ENCODE data around the gene ADGRG7. TPM values are rescaled to one million over a fixed set of nuclear protein-coding genes. Genes with fewer than 3 reads are reported as not detected.

The ADGRG7 gene
- polyA plus RNA-seq, 1 experiment, result not detected

GRCh38 chr3:100621251-100621650 lies 11.8 kb downstream of the ADGRG7 start:
- no peak overlapping the region for H3K4me3 ChIP-seq (ENCODE audit: low read depth, low read length)
- no peak for DNase-seq (ENCODE audit: low read depth)
- H3K27me3 ChIP-seq (ENCODE audit: control insufficient read depth, insufficient read depth, low read length), result peaks cover 1% of the 10 kb centered on the region
- TF ChIP-seq, protein P1, sequence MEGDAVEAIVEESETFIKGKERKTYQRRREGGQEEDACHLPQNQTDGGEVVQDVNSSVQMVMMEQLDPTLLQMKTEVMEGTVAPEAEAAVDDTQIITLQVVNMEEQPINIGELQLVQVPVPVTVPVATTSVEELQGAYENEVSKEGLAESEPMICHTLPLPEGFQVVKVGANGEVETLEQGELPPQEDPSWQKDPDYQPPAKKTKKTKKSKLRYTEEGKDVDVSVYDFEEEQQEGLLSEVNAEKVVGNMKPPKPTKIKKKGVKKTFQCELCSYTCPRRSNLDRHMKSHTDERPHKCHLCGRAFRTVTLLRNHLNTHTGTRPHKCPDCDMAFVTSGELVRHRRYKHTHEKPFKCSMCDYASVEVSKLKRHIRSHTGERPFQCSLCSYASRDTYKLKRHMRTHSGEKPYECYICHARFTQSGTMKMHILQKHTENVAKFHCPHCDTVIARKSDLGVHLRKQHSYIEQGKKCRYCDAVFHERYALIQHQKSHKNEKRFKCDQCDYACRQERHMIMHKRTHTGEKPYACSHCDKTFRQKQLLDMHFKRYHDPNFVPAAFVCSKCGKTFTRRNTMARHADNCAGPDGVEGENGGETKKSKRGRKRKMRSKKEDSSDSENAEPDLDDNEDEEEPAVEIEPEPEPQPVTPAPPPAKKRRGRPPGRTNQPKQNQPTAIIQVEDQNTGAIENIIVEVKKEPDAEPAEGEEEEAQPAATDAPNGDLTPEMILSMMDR (IDR thresholded peaks at IDR 0.05; ENCODE audit: insufficient read depth, low read depth, low read length), result no peak
- H3K36me3 ChIP-seq (ENCODE audit: control insufficient read depth, insufficient read depth, low read length), result no peaks in the 10 kb centered on the region
- ChIA-PET POLR2A (no interaction called here), CTCF (no interaction called here)

- ChIA-PET POLR2A (no interaction called here), CTCF (no interaction called here)
- no peak overlapping the region for H3K4me3 ChIP-seq (ENCODE audit: low read depth, low read length)
- H3K27me3 ChIP-seq (ENCODE audit: control insufficient read depth, insufficient read depth, low read length), result peaks cover 3% of the 10 kb centered on the region; the same call in 1 of the 2 replicates
- H3K36me3 ChIP-seq (ENCODE audit: control insufficient read depth, insufficient read depth, low read length), result no peaks in the 10 kb centered on the region
- DNase-seq (ENCODE audit: low read depth), result no peak
- TF ChIP-seq, protein P1 (IDR thresholded peaks at IDR 0.05; ENCODE audit: insufficient read depth, low read depth, low read length), result no peak
These were observed 18.1 kb downstream of the ADGRG7 start for GRCh38 chr3:100627491-100627890.

DNA sequence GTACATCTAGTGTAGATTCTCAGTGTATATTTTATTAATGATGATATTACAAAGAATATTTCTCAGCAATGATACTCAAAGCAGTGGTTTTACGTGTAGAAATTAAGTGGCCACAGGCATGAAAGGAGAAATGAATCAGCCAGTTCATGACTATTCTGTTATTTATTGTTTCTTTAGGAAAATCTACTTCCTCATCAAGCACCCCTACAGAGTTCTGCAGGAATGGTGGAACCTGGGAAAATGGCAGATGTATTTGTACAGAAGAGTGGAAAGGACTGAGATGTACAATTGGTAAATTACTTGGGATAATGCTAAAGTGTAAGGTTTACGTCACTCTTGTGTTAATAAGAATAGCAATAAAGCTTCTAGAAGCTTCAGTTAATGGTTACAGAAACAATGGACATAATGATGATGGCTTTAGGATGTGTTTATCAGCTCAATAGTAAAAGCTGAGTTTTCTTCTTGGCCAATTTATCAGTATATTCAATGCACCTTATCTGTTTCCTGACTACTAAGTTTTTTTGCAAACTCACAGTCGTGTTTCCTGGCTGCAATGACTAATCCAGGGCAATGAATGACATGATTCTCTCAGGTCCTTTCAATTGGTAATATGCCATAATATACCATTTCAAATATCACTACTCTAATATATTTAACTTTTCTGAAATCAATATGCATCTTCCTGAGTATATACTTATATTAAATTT lies 20.2 kb downstream of the ADGRG7 start:
- TF ChIP-seq, protein P1 (IDR thresholded peaks at IDR 0.05; ENCODE audit: insufficient read depth, low read depth, low read length), result no peak

GRCh38 chr3:100630664-100631063 lies 21.3 kb downstream of the ADGRG7 start:
- H3K36me3 ChIP-seq (ENCODE audit: control insufficient read depth, insufficient read depth, low read length), result no peaks in the 10 kb centered on the region
- POLR2A ChIA-PET, result interaction anchor here (0.6 kb wide), 1 partner anchor 798 kb away, joined by 5 read pairs; no protein-coding TSS in a partner anchor
- TF ChIP-seq, protein P1 (IDR thresholded peaks at IDR 0.05; ENCODE audit: insufficient read depth, low read depth, low read length), result no peak
- no peak overlapping the region for H3K4me3 ChIP-seq (ENCODE audit: low read depth, low read length)
- H3K27me3 ChIP-seq (ENCODE audit: control insufficient read depth, insufficient read depth, low read length), result peaks cover 6% of the 10 kb centered on the region; the same call in 1 of the 2 replicates
- CTCF ChIA-PET, result no interaction called here
- no peak for DNase-seq (ENCODE audit: low read depth)

More for the DNA sequence above, 20.2 kb downstream of the ADGRG7 start:
- no peak overlapping the region for H3K4me3 ChIP-seq (ENCODE audit: low read depth, low read length)
- H3K36me3 ChIP-seq (ENCODE audit: control insufficient read depth, insufficient read depth, low read length), result no peaks in the 10 kb centered on the region
- ChIA-PET POLR2A (no interaction called here), CTCF (no interaction called here)
- peaks cover 3% of the 10 kb centered on the region; the same call in 1 of the 2 replicates for H3K27me3 ChIP-seq (ENCODE audit: control insufficient read depth, insufficient read depth, low read length)
- no peak for DNase-seq (ENCODE audit: low read depth)

GRCh38 chr3:100631236-100631635 lies 21.8 kb downstream of the ADGRG7 start:
- ChIA-PET POLR2A (no interaction called here), CTCF (no interaction called here)
- TF ChIP-seq, protein P1 (IDR thresholded peaks at IDR 0.05; ENCODE audit: insufficient read depth, low read depth, low read length), result no peak
- Histone ChIP-seq H3K27me3 (ENCODE audit: control insufficient read depth, insufficient read depth, low read length) (0 out of 2 replicates have a peak, but pooled peaks cover 7% of the 10 kb centered on the region), H3K4me3 (ENCODE audit: low read depth, low read length) (no peak overlapping the region), H3K36me3 (ENCODE audit: control insufficient read depth, insufficient read depth, low read length) (no peaks in the 10 kb centered on the region)
- no peak for DNase-seq (ENCODE audit: low read depth)

Measured in BJ (cell line).